HCT116 (cell line): Measurements from ENCODE around the gene SUSD4. TPM values are rescaled to one million over a fixed set of nuclear protein-coding genes. Genes with fewer than 3 reads are reported as not detected.

Source experiments
- ATAC-seq: fragments of 200-7000 bp; cut with Tn5 transposase; 2 replicates; pipeline ENCODE4 v1.9.1; 2020; ENCODE audit warnings: mild to moderate bottlenecking, moderate library complexity
- BruUV-seq: library from RNA; stranded (reverse); fragments of 400-500 nt; replicated peaks from 2 replicates; lab custom pipeline; 2021; lab: Mats Ljungman, UMichigan
- CTCF ChIA-PET: fragments of 300-600 bp; sonication (Branson Sonifier 250); formaldehyde crosslinking; loops from one replicate; lab custom pipeline; 2021; ENCODE audit warnings: antibody characterized with exemption; lab: Charles Lee
- POLR2A ChIA-PET: fragments of 300-600, 350-600 bp; sonication (Branson Sonifier 250); formaldehyde crosslinking; loops from one replicate; lab custom pipeline; 2021; ENCODE audit warnings: antibody characterized with exemption; lab: Charles Lee
- RAD21 ChIA-PET, 2 experiments: fragments of 300-600 bp; sonication (Branson Sonifier 250); formaldehyde crosslinking; loops; one replicate each; lab custom pipeline; 2023; ENCODE audit warnings: low total read pairs in 2 of 2; ENCODE audit not compliant: uncharacterized antibody in 2 of 2, unreplicated experiment in 2 of 2, low non-redundant PET in 1 of 2; lab: Charles Lee
- DNase-seq: peaks from one replicate; pipeline ENCODE4 v3.0.0-alpha.2; 2010; ENCODE audit warnings: low read depth, low spot score
- H2AFZ ChIP-seq: fragments of 200-600 bp; shearing (Covaris generic), sonication (generic); 2 replicates; pipeline ENCODE4 v1.6.1; 2017; ENCODE audit warnings: low read depth, mixed run types, mixed read lengths, antibody characterized with exemption, low read length; ENCODE audit not compliant: poor library complexity, severe bottlenecking
- H3K27ac ChIP-seq: 2 replicates; pipeline ENCODE4 v1.5.1; 2012; ENCODE audit warnings: low read depth, low read length
- H3K27me3 ChIP-seq: fragments of 200-600 bp; sonication (generic); 2 replicates; pipeline ENCODE4 v1.6.1; 2016; ENCODE audit warnings: mixed run types, low read length, mixed read lengths; ENCODE audit not compliant: insufficient read depth
- H3K36me3 ChIP-seq, 2 experiments: fragments of 200-500 bp in 1 of 2; fragments of 200-600 bp in 1 of 2; sonication (Bioruptor generic) in 1 of 2; sonication (generic) in 1 of 2; 2 replicates each; pipeline versions ENCODE4 v1.5.1 to v1.6.1; 2014 to 2016; ENCODE audit warnings: low read length in 2 of 2, inconsistent platforms in 1 of 2, mixed read lengths in 1 of 2, mixed run types in 1 of 2; ENCODE audit not compliant: insufficient read depth in 2 of 2, control insufficient read depth in 1 of 2
- H3K4me1 ChIP-seq, 2 experiments: fragments of 200-600 bp in 1 of 2; sonication (generic) in 1 of 2; 2 replicates each; pipeline versions ENCODE4 v1.5.1 to v1.6.1; 2012 to 2017; ENCODE audit warnings: low read length in 2 of 2, inconsistent platforms in 1 of 2, mild to moderate bottlenecking in 1 of 2, mixed read lengths in 1 of 2, mixed run types in 1 of 2, moderate library complexity in 1 of 2; ENCODE audit not compliant: insufficient read depth in 2 of 2, control insufficient read depth in 1 of 2
- H3K4me2 ChIP-seq: fragments of 200-600 bp; sonication (generic); 2 replicates; pipeline ENCODE4 v1.6.1; 2017; ENCODE audit warnings: mixed run types, low read length, mixed read lengths
- H3K4me3 ChIP-seq, 2 experiments: fragments of 200-600 bp in 1 of 2; sonication (generic) in 1 of 2; replicated peaks in 1 of 2; 2 replicates each; pipeline ENCODE4 v1.5.1; 2011 to 2016; ENCODE audit warnings: low read length in 2 of 2, control low read depth in 1 of 2, low read depth in 1 of 2, mild to moderate bottlenecking in 1 of 2, mixed read lengths in 1 of 2, mixed run types in 1 of 2
- H3K79me2 ChIP-seq: fragments of 200-600 bp; sonication (generic); 2 replicates; pipeline ENCODE4 v1.6.1; 2017; ENCODE audit warnings: mild to moderate bottlenecking, mixed run types, low read length, moderate library complexity, mixed read lengths; ENCODE audit not compliant: insufficient read depth
- H3K9ac ChIP-seq: fragments of 200-600 bp; sonication (generic); 2 replicates; pipeline ENCODE4 v1.6.1; 2016; ENCODE audit warnings: low read length, mixed read lengths
- H3K9me2 ChIP-seq: fragments of 200-600 bp; sonication (generic), shearing (Covaris generic); 2 replicates; pipeline ENCODE4 v1.6.1; 2017; ENCODE audit warnings: mixed run types, mild to moderate bottlenecking, moderate library complexity; ENCODE audit not compliant: insufficient read depth
- H3K9me3 ChIP-seq, 2 experiments: fragments of 200-500 bp in 1 of 2; fragments of 200-600 bp in 1 of 2; sonication (Bioruptor generic) in 1 of 2; sonication (generic) in 1 of 2; 2 replicates each; pipeline ENCODE4 v1.6.1; 2014 to 2017; ENCODE audit warnings: low read length in 2 of 2, mixed read lengths in 2 of 2, inconsistent platforms in 1 of 2, low read depth in 1 of 2, mild to moderate bottlenecking in 1 of 2, mixed run types in 1 of 2, moderate library complexity in 1 of 2; ENCODE audit not compliant: control insufficient read depth in 1 of 2, insufficient read depth in 1 of 2
- H4K20me1 ChIP-seq: fragments of 200-600 bp; sonication (generic), shearing (Covaris generic); 2 replicates; pipeline ENCODE4 v1.6.1; 2017; ENCODE audit warnings: mixed run types, mild to moderate bottlenecking, moderate library complexity; ENCODE audit not compliant: insufficient read depth
- CBX3 ChIP-seq: IDR thresholded peaks from 2 replicates; pipeline ENCODE4 v1.6.1; 2012; ENCODE audit warnings: low read depth
- ELF1 ChIP-seq: IDR thresholded peaks from 2 replicates; pipeline ENCODE4 v1.6.1; 2012; ENCODE audit warnings: low read depth, borderline replicate concordance
- EZH2 ChIP-seq: fragments of 200-600 bp; sonication (generic); IDR thresholded peaks from 2 replicates; pipeline ENCODE4 v1.6.1; 2017; ENCODE audit warnings: antibody characterized with exemption, mixed run types
- FOSL1 ChIP-seq: IDR thresholded peaks from 2 replicates; pipeline ENCODE4 v1.6.1; 2012; ENCODE audit warnings: low read depth
- JUND ChIP-seq: IDR thresholded peaks from 2 replicates; pipeline ENCODE4 v1.6.1; 2012
- POLR2A ChIP-seq: IDR thresholded peaks from 2 replicates; pipeline ENCODE4 v1.7.0; 2011; ENCODE audit warnings: borderline replicate concordance; ENCODE audit not compliant: insufficient read depth, insufficient read length; ENCODE audit errors: extremely low read depth
- RAD21 ChIP-seq: IDR thresholded peaks from 2 replicates; pipeline ENCODE4 v1.6.1; 2012; ENCODE audit warnings: low read depth, mild to moderate bottlenecking
- SIN3A ChIP-seq: IDR thresholded peaks from 2 replicates; pipeline ENCODE4 v1.6.1; 2012; ENCODE audit warnings: low read depth
- TCF7L2 ChIP-seq: IDR thresholded peaks from 2 replicates; pipeline ENCODE4 v1.7.0; 2011; ENCODE audit warnings: borderline replicate concordance, inconsistent platforms; ENCODE audit not compliant: insufficient read depth, insufficient read length; ENCODE audit errors: extremely low read depth
- YY1 ChIP-seq: IDR thresholded peaks from 2 replicates; pipeline ENCODE4 v1.6.1; 2011; ENCODE audit warnings: low read length, low read depth, moderate library complexity, mild to moderate bottlenecking; ENCODE audit not compliant: insufficient replicate concordance; ENCODE audit errors: extremely low read depth
- ZFX ChIP-seq: fragments of 450-650 bp; IDR thresholded peaks from 2 replicates; pipeline ENCODE4 v1.6.1; 2017
- ZNF274 ChIP-seq: fragments of 200-500 bp; sonication (Bioruptor generic); IDR thresholded peaks from 2 replicates; pipeline ENCODE4 v1.6.1; 2014; ENCODE audit warnings: mild to moderate bottlenecking, low read depth, low read length, inconsistent platforms
- intact Hi-C: fragments of 100-400 bp; cut with micrococcal nuclease; formaldehyde crosslinking; loops from 2 replicates; pipeline ENCODE4 v1.10.0; 2022
- total RNA-seq: library from RNA; stranded (reverse); gene quantifications from one replicate; pipeline ENCODE4 v1.2.1, GENCODE V29; 2021; ENCODE audit not compliant: unreplicated experiment
- TF ChIP-seq, protein P1 (sequence below): IDR thresholded peaks from 2 replicates; pipeline ENCODE4 v1.6.1; 2012; ENCODE audit warnings: low read depth
- TF ChIP-seq, protein P2 (sequence below): IDR thresholded peaks from 2 replicates; pipeline ENCODE4 v1.6.1; 2012
- TF ChIP-seq, protein P3 (sequence below): IDR thresholded peaks from 2 replicates; pipeline ENCODE4 v1.6.1; 2012

The SUSD4 gene
- total RNA-seq, 1 experiment from 2014 or later, result 0.59 TPM

DNA sequence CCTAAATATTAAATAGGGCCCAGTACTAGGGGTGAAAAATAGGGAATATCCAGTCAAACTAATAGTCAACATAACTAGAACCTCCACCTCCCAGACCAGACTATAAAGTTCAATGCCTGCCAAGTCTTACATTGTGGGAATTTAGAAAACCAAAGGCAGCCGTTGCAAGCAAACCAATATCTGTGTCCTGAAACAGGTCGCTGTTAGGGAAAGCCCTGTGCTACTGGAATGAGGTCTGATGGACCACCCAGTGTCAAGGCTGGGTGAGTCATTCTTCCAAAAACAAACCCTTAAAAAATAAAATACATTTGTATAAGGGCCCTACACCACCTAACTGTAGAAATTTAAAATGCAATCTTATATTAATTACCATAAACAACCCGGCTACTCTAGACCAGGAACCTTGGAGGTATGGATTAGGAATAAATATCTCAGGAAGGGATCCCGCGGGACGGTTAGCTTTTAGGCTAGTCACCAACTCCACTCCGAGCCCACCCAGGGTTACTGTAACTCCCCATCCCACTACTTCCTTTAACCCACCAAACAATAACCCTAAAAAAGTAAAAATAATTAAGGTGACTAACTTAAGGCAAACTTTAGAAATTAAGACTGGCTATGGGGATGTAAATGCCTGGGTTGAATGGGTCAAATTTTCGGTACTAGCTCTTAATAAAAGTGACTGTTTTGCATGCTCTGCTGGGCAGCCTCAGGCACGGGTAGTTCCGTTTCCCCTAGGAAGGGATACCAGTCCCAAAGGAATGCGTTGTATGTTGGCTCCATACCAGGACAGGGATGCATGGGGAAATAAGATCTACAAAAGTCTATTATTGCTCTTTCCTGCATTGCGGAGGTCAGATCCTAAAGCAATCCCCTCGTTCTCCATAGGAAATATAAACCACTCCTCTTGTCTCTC lies 155.6 kb downstream of the SUSD4 start (continued):
- TF ChIP-seq, protein P1, sequence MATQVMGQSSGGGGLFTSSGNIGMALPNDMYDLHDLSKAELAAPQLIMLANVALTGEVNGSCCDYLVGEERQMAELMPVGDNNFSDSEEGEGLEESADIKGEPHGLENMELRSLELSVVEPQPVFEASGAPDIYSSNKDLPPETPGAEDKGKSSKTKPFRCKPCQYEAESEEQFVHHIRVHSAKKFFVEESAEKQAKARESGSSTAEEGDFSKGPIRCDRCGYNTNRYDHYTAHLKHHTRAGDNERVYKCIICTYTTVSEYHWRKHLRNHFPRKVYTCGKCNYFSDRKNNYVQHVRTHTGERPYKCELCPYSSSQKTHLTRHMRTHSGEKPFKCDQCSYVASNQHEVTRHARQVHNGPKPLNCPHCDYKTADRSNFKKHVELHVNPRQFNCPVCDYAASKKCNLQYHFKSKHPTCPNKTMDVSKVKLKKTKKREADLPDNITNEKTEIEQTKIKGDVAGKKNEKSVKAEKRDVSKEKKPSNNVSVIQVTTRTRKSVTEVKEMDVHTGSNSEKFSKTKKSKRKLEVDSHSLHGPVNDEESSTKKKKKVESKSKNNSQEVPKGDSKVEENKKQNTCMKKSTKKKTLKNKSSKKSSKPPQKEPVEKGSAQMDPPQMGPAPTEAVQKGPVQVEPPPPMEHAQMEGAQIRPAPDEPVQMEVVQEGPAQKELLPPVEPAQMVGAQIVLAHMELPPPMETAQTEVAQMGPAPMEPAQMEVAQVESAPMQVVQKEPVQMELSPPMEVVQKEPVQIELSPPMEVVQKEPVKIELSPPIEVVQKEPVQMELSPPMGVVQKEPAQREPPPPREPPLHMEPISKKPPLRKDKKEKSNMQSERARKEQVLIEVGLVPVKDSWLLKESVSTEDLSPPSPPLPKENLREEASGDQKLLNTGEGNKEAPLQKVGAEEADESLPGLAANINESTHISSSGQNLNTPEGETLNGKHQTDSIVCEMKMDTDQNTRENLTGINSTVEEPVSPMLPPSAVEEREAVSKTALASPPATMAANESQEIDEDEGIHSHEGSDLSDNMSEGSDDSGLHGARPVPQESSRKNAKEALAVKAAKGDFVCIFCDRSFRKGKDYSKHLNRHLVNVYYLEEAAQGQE, result no peak
- TF ChIP-seq CBX3 (no peak), YY1 (no peak), POLR2A (no peak), ELF1 (no peak)

DNA sequence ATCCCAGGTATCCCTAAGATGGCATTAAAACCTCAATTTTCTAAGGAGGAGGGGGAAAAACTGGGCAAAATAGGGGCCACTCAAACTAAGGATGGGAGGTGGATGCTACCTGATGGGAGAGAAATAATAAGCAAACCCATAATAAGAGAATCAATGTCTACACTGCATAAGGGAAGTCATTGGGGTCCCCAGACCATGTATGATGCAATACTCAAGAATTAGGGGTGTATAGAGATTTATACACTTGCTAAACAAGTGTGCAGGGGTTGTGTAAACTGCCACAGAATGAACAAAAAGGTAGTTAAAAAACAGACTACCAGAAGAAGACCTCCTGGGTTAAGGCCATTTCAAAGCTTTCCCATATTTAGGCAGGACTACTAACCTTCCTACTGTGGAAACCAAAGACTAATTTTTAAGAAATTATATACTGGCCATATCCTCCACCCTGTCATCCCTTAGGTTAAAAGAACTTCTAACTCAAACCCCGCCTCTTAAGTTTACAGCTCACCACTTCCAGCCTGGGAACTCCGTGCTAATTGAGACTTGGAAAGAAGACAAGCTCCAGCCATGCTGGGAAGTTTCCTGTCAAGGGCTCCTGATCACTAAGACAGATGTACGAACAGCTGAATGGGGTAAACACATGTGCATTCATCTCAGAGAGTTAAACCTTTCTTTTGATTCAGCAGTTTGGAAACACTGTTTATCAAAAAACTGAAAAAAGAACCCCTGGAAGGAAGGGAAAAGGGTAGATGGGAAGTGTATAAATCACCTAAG lies 156.5 kb downstream of the SUSD4 start:
- Histone ChIP-seq H3K79me2 (no peaks in the 10 kb centered on the region), H3K4me2 (no peak overlapping the region), H3K36me3 (no peaks in the 10 kb centered on the region), H3K9me2 (no peaks in the 10 kb centered on the region), H4K20me1 (no peaks in the 10 kb centered on the region), H2AFZ (no peak overlapping the region), H3K27ac (no peak overlapping the region), H3K4me3 (no peak overlapping the region), H3K27me3 (no peaks in the 10 kb centered on the region; the same call in 1 of the 2 replicates), H3K9me3 (no peaks in the 10 kb centered on the region), H3K9ac (no peak overlapping the region), H3K4me1 (no peaks in the 10 kb centered on the region)
- intact Hi-C loops, result no loop called here
- TF ChIP-seq ZFX (no peak), JUND (no peak), CBX3 (no peak), SIN3A (no peak), POLR2A (no peak), TCF7L2 (no peak), EZH2 (no peak), FOSL1 (no peak), ZNF274 (no peak), RAD21 (no peak)
- TF ChIP-seq, protein P2, sequence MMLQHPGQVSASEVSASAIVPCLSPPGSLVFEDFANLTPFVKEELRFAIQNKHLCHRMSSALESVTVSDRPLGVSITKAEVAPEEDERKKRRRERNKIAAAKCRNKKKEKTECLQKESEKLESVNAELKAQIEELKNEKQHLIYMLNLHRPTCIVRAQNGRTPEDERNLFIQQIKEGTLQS, result no peak
- TF ChIP-seq, protein P3, sequence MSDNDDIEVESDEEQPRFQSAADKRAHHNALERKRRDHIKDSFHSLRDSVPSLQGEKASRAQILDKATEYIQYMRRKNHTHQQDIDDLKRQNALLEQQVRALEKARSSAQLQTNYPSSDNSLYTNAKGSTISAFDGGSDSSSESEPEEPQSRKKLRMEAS, result no peak
- DNase-seq, result no peak
- no peak for ATAC-seq
- BruUV-seq, result no TSS peak
- ChIA-PET CTCF (no interaction called here), RAD21 (no interaction called here), POLR2A (no interaction called here)
